ENCODE data around the gene DIAPH3.

Gene DIAPH3

GRCh38 chr13:59835569-59835968 is 328.2 kb downstream of the DIAPH3 start:
- no peak for TF ChIP-seq CTCF (IDR thresholded peaks at IDR 0.05; ENCODE audit: low read depth, low read length)
- in situ Hi-C loops (cut with HindIII; ENCODE audit: low sequenced_read_pairs), result no loop called here
- DNase-seq (ENCODE audit: low read depth, low spot score), result no peak
- H3K4me3 ChIP-seq (ENCODE audit: low read depth, low read length), result no peak overlapping the region

GRCh38 chr13:59834801-59835200 is 328.9 kb downstream of the DIAPH3 start:
- peak; percentile 71 for DNase-seq (ENCODE audit: low read depth, low spot score)
- no peak overlapping the region for H3K4me3 ChIP-seq (ENCODE audit: low read depth, low read length)
- in situ Hi-C loops (cut with HindIII; ENCODE audit: low sequenced_read_pairs), result no loop called here
- TF ChIP-seq CTCF (IDR thresholded peaks at IDR 0.05; ENCODE audit: low read depth, low read length), result no peak

GRCh38 chr13:59829690-59830089 is 334.0 kb downstream of the DIAPH3 start:
- H3K4me3 ChIP-seq (ENCODE audit: low read depth, low read length), result no peak overlapping the region
- in situ Hi-C loops (cut with HindIII; ENCODE audit: low sequenced_read_pairs), result no loop called here
- TF ChIP-seq CTCF (IDR thresholded peaks at IDR 0.05; ENCODE audit: low read depth, low read length), result no peak
- DNase-seq (ENCODE audit: low read depth, low spot score), result no peak

GRCh38 chr13:59823486-59823885 is 340.2 kb downstream of the DIAPH3 start:
- DNase-seq (ENCODE audit: low read depth, low spot score), result peak; percentile 35
- H3K4me3 ChIP-seq (ENCODE audit: low read depth, low read length), result no peak overlapping the region
- in situ Hi-C loops (cut with HindIII; ENCODE audit: low sequenced_read_pairs), result no loop called here
- no peak for TF ChIP-seq CTCF (IDR thresholded peaks at IDR 0.05; ENCODE audit: low read depth, low read length)

- TF ChIP-seq CTCF (IDR thresholded peaks at IDR 0.05; ENCODE audit: low read depth, low read length), result no peak
- DNase-seq (ENCODE audit: low read depth, low spot score), result no peak
- H3K4me3 ChIP-seq (ENCODE audit: low read depth, low read length), result no peak overlapping the region
- in situ Hi-C loops (cut with HindIII; ENCODE audit: low sequenced_read_pairs), result no loop called here
Observed at GRCh38 chr13:59809564-59809963, 354.2 kb downstream of the DIAPH3 start.

- no peak overlapping the region for H3K4me3 ChIP-seq (ENCODE audit: low read depth, low read length)
- DNase-seq (ENCODE audit: low read depth, low spot score), result no peak
- TF ChIP-seq CTCF (IDR thresholded peaks at IDR 0.05; ENCODE audit: low read depth, low read length), result no peak
- in situ Hi-C loops (cut with HindIII; ENCODE audit: low sequenced_read_pairs), result no loop called here
Observed at GRCh38 chr13:59806801-59807200, 356.9 kb downstream of the DIAPH3 start.
